Liver (tissue), 9 donors: ENCODE results near the gene SMYD4. TPM values are rescaled to one million over a fixed set of nuclear protein-coding genes. Genes with fewer than 3 reads are reported as not detected.

Experiments used
- DNase-seq: peaks from one replicate; pipeline ENCODE4 v3.0.0-alpha.2; 2017; ENCODE audit warnings: low spot score
- H3K27ac ChIP-seq, 2 donors: one replicate each; pipeline ENCODE4 v1.7.0; 2013; ENCODE audit warnings: inconsistent platforms in 2 of 2, low read length in 2 of 2, control low read depth in 1 of 2, low read depth in 1 of 2, mild to moderate bottlenecking in 1 of 2
- H3K27me3 ChIP-seq, 4 donors: one replicate each; pipeline versions ENCODE4 v1.6.1 to v1.7.0; 2013; ENCODE audit warnings: low read length in 3 of 4, inconsistent platforms in 1 of 4, mild to moderate bottlenecking in 1 of 4, moderate library complexity in 1 of 4; ENCODE audit not compliant: control insufficient read depth in 4 of 4, insufficient read depth in 4 of 4
- H3K36me3 ChIP-seq, 4 donors: one replicate each; pipeline versions ENCODE4 v1.6.1 to v1.7.0; 2013; ENCODE audit warnings: low read length in 3 of 4, mild to moderate bottlenecking in 3 of 4, low read depth in 1 of 4, moderate library complexity in 1 of 4; ENCODE audit not compliant: control insufficient read depth in 4 of 4, insufficient read depth in 3 of 4
- H3K4me1 ChIP-seq, 4 donors: one replicate each; pipeline versions ENCODE4 v1.6.1 to v1.7.0; 2013; ENCODE audit warnings: low read length in 3 of 4, mild to moderate bottlenecking in 3 of 4, moderate library complexity in 1 of 4; ENCODE audit not compliant: control insufficient read depth in 4 of 4, insufficient read depth in 4 of 4
- H3K4me3 ChIP-seq, 3 donors: one replicate each; pipeline versions ENCODE4 v1.6.1 to v1.7.0; 2013; ENCODE audit warnings: low read length in 3 of 3, control low read depth in 1 of 3, low read depth in 1 of 3, mild to moderate bottlenecking in 1 of 3
- H3K9ac ChIP-seq, 2 donors: one replicate each; pipeline ENCODE4 v1.7.0; 2013; ENCODE audit warnings: low read length in 2 of 2, mild to moderate bottlenecking in 2 of 2, moderate library complexity in 2 of 2, control low read depth in 1 of 2, low read depth in 1 of 2
- H3K9me3 ChIP-seq, 4 donors: one replicate each; pipeline versions ENCODE4 v1.6.1 to v1.7.0; 2013; ENCODE audit warnings: low read length in 3 of 4; ENCODE audit not compliant: control insufficient read depth in 4 of 4
- ATF3 ChIP-seq: IDR thresholded peaks from 2 replicates; pipeline ENCODE4 v1.6.1; 2016; ENCODE audit warnings: antibody characterized with exemption
- CTCF ChIP-seq: fragments of 150-350 bp; IDR thresholded peaks from 2 replicates; pipeline ENCODE4 v1.5.1; 2017; ENCODE audit warnings: improper control_type of control experiment, low read depth, low read length; ENCODE audit not compliant: missing input control
- EGR1 ChIP-seq, 2 donors: IDR thresholded peaks; 2 replicates each; pipeline ENCODE4 v1.6.1; 2016 to 2018; ENCODE audit warnings: antibody characterized with exemption in 2 of 2, low read depth in 2 of 2
- FOXA1 ChIP-seq: IDR thresholded peaks from 2 replicates; pipeline ENCODE4 v1.6.1; 2016; ENCODE audit warnings: antibody characterized with exemption
- FOXA2 ChIP-seq: IDR thresholded peaks from 2 replicates; pipeline ENCODE4 v1.6.1; 2016; ENCODE audit warnings: antibody characterized with exemption
- GABPA ChIP-seq, 2 donors: IDR thresholded peaks in 1 of 2; conservative IDR thresholded peaks in 1 of 2; 2 replicates each; pipeline ENCODE4 v1.6.1; 2016; ENCODE audit warnings: antibody characterized with exemption in 2 of 2, mild to moderate bottlenecking in 1 of 2, moderate library complexity in 1 of 2
- HNF4A ChIP-seq, 2 donors: conservative IDR thresholded peaks; 2 replicates each; pipeline ENCODE4 v1.6.1; 2016; ENCODE audit warnings: antibody characterized with exemption in 2 of 2, mild to moderate bottlenecking in 2 of 2
- JUND ChIP-seq, 2 donors: IDR thresholded peaks; 2 replicates each; pipeline ENCODE4 v1.6.1; 2016; ENCODE audit warnings: antibody characterized with exemption in 2 of 2
- NR2F2 ChIP-seq: IDR thresholded peaks from 2 replicates; pipeline ENCODE4 v1.6.1; 2016; ENCODE audit warnings: antibody characterized with exemption
- RAD21 ChIP-seq, 2 donors: IDR thresholded peaks; 2 replicates each; pipeline ENCODE4 v1.6.1; 2016; ENCODE audit warnings: antibody characterized with exemption in 2 of 2, mild to moderate bottlenecking in 2 of 2
- RXRA ChIP-seq, 2 donors: IDR thresholded peaks; 2 replicates each; pipeline ENCODE4 v1.6.1; 2017 to 2018; ENCODE audit warnings: antibody characterized with exemption in 2 of 2, mild to moderate bottlenecking in 1 of 2
- SP1 ChIP-seq: IDR thresholded peaks from 2 replicates; pipeline ENCODE4 v1.6.1; 2018; ENCODE audit warnings: antibody characterized with exemption, mild to moderate bottlenecking
- TAF1 ChIP-seq: conservative IDR thresholded peaks from 2 replicates; pipeline ENCODE4 v1.6.1; 2016; ENCODE audit warnings: antibody characterized with exemption, mild to moderate bottlenecking
- YY1 ChIP-seq: IDR thresholded peaks from 2 replicates; pipeline ENCODE4 v1.6.1; 2016; ENCODE audit warnings: antibody characterized with exemption, mild to moderate bottlenecking
- WGBS: extraction: QIAGEN DNeasy Blood & Tissue Kit; methylation state at CpG from one replicate; pipeline ENCODE4 v1.1.7; 2013; 5-methylcytosine and 5-hydroxymethylcytosine counted together
- polyA plus RNA-seq, 2 donors: library from polyadenylated mRNA; stranded (reverse) in 1 of 2; unstranded in 1 of 2; fragments of 200-250 nt in 1 of 2; fragments of >200 nt in 1 of 2; fragmentation: Nextera tagmentation in 1 of 2; extraction: Ambion mirVana in 1 of 2; gene quantifications; one replicate each; pipeline versions ENCODE4 v1.2.1 to v1.2.3, GENCODE V29; 2013 to 2015
- total RNA-seq, 2 donors: library from RNA; depleted of rRNA; stranded (reverse); fragments of >200 nt; gene quantifications; one replicate each; pipeline ENCODE4 v1.2.3, GENCODE V29; 2014
- TF ChIP-seq, protein P1 (sequence below): IDR thresholded peaks from 2 replicates; pipeline ENCODE4 v1.6.1; 2016; ENCODE audit warnings: antibody characterized with exemption
- TF ChIP-seq, protein P2 (sequence below): IDR thresholded peaks from 2 replicates; pipeline ENCODE4 v1.6.1; 2016; ENCODE audit warnings: antibody characterized with exemption, mild to moderate bottlenecking
- TF ChIP-seq, protein P3 (sequence below): IDR thresholded peaks from 2 replicates; pipeline ENCODE4 v1.6.1; 2016; ENCODE audit warnings: antibody characterized with exemption
- donor health status: healthy.
- donor health status: healthy.
- donor health status: healthy.
- donor health status: healthy.
- donor health status: healthy.

Gene SMYD4
- total and polyA plus RNA-seq, 4 donors: 2.2 to 9.5 (median 5.2) TPM

GRCh38 chr17:1732241-1732832 is 97.4 kb downstream of the SMYD4 start:
- H3K27me3 ChIP-seq: no peaks in the 10 kb centered on the region
- H3K27ac ChIP-seq: no peak overlapping the region
- H3K9me3 ChIP-seq: no peaks in the 10 kb centered on the region
- 96% methylated on average over 22 of the region's 22 CpGs for WGBS
- TF ChIP-seq, protein P1, sequence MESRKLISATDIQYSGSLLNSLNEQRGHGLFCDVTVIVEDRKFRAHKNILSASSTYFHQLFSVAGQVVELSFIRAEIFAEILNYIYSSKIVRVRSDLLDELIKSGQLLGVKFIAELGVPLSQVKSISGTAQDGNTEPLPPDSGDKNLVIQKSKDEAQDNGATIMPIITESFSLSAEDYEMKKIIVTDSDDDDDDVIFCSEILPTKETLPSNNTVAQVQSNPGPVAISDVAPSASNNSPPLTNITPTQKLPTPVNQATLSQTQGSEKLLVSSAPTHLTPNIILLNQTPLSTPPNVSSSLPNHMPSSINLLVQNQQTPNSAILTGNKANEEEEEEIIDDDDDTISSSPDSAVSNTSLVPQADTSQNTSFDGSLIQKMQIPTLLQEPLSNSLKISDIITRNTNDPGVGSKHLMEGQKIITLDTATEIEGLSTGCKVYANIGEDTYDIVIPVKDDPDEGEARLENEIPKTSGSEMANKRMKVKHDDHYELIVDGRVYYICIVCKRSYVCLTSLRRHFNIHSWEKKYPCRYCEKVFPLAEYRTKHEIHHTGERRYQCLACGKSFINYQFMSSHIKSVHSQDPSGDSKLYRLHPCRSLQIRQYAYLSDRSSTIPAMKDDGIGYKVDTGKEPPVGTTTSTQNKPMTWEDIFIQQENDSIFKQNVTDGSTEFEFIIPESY: no peak
- no peak for TF ChIP-seq FOXA1
- TF ChIP-seq FOXA2: no peak
- TF ChIP-seq EGR1 (IDR thresholded peaks at IDR 0.05; ENCODE audit: low read depth in 2 of 2): no peak
- TF ChIP-seq, protein P2, sequence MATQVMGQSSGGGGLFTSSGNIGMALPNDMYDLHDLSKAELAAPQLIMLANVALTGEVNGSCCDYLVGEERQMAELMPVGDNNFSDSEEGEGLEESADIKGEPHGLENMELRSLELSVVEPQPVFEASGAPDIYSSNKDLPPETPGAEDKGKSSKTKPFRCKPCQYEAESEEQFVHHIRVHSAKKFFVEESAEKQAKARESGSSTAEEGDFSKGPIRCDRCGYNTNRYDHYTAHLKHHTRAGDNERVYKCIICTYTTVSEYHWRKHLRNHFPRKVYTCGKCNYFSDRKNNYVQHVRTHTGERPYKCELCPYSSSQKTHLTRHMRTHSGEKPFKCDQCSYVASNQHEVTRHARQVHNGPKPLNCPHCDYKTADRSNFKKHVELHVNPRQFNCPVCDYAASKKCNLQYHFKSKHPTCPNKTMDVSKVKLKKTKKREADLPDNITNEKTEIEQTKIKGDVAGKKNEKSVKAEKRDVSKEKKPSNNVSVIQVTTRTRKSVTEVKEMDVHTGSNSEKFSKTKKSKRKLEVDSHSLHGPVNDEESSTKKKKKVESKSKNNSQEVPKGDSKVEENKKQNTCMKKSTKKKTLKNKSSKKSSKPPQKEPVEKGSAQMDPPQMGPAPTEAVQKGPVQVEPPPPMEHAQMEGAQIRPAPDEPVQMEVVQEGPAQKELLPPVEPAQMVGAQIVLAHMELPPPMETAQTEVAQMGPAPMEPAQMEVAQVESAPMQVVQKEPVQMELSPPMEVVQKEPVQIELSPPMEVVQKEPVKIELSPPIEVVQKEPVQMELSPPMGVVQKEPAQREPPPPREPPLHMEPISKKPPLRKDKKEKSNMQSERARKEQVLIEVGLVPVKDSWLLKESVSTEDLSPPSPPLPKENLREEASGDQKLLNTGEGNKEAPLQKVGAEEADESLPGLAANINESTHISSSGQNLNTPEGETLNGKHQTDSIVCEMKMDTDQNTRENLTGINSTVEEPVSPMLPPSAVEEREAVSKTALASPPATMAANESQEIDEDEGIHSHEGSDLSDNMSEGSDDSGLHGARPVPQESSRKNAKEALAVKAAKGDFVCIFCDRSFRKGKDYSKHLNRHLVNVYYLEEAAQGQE: no peak
- TF ChIP-seq HNF4A (conservative IDR thresholded peaks at IDR 0.05): no peak
- TF ChIP-seq YY1: no peak
- TF ChIP-seq, protein P3, sequence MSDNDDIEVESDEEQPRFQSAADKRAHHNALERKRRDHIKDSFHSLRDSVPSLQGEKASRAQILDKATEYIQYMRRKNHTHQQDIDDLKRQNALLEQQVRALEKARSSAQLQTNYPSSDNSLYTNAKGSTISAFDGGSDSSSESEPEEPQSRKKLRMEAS: no peak
- TF ChIP-seq CTCF: no peak
- no peak for TF ChIP-seq RXRA (IDR thresholded peaks at IDR 0.05)
- no peak for TF ChIP-seq ATF3
- no peak for TF ChIP-seq JUND (IDR thresholded peaks at IDR 0.05)
- TF ChIP-seq RAD21 (IDR thresholded peaks at IDR 0.05): no peak
- TF ChIP-seq TAF1: no peak
- no peak for TF ChIP-seq NR2F2
- TF ChIP-seq SP1: no peak
- TF ChIP-seq GABPA (IDR thresholded peaks at IDR 0.05 in 1 of 2, conservative IDR thresholded peaks at IDR 0.05 in 1 of 2): no peak
- DNase-seq: no peak
- H3K9ac ChIP-seq: no peak overlapping the region
- H3K4me3 ChIP-seq: no peak overlapping the region
- peaks cover 4 to 12% (median 8%) of the 10 kb centered on the region in 4 donors for H3K36me3 ChIP-seq
- H3K4me1 ChIP-seq: peaks cover 3 to 39% (median 24%) of the 10 kb centered on the region in 4 donors
